22Rv1 (cell line): ENCODE data around the gene ZNF48.

Source experiments
- H3K27ac ChIP-seq: fragments of 450-650 bp; 2 replicates; pipeline ENCODE4 v1.5.1; 2017
- ZFX ChIP-seq: fragments of 450-650 bp; IDR thresholded peaks from 2 replicates; pipeline ENCODE4 v1.6.1; 2017; ENCODE audit warnings: antibody characterized with exemption, borderline replicate concordance
- TF ChIP-seq, protein P1 (sequence below): fragments of 450-650 bp; IDR thresholded peaks from 2 replicates; pipeline ENCODE4 v1.5.1; 2017; ENCODE audit warnings: mild to moderate bottlenecking

ZNF48 gene

DNA sequence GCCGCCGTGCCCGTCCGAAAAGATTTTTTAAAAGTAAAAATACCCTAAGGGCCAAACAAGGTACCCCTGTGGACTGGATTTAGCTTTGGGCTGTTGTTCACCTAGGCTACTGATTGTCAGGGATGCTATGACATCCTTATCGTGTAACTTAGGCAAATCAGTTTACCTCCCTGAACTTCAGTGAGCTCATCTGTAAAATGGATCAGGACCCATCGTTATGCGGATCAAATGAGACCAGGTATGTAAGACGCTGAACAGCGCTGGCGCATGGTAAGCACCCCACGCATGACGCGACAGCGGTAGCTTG lies 11.5 kb downstream of the ZNF48 start:
- H3K27ac ChIP-seq = peak overlapping the region; percentile 87
- TF ChIP-seq, protein P1, sequence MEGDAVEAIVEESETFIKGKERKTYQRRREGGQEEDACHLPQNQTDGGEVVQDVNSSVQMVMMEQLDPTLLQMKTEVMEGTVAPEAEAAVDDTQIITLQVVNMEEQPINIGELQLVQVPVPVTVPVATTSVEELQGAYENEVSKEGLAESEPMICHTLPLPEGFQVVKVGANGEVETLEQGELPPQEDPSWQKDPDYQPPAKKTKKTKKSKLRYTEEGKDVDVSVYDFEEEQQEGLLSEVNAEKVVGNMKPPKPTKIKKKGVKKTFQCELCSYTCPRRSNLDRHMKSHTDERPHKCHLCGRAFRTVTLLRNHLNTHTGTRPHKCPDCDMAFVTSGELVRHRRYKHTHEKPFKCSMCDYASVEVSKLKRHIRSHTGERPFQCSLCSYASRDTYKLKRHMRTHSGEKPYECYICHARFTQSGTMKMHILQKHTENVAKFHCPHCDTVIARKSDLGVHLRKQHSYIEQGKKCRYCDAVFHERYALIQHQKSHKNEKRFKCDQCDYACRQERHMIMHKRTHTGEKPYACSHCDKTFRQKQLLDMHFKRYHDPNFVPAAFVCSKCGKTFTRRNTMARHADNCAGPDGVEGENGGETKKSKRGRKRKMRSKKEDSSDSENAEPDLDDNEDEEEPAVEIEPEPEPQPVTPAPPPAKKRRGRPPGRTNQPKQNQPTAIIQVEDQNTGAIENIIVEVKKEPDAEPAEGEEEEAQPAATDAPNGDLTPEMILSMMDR = no peak
- TF ChIP-seq ZFX = no peak

DNA sequence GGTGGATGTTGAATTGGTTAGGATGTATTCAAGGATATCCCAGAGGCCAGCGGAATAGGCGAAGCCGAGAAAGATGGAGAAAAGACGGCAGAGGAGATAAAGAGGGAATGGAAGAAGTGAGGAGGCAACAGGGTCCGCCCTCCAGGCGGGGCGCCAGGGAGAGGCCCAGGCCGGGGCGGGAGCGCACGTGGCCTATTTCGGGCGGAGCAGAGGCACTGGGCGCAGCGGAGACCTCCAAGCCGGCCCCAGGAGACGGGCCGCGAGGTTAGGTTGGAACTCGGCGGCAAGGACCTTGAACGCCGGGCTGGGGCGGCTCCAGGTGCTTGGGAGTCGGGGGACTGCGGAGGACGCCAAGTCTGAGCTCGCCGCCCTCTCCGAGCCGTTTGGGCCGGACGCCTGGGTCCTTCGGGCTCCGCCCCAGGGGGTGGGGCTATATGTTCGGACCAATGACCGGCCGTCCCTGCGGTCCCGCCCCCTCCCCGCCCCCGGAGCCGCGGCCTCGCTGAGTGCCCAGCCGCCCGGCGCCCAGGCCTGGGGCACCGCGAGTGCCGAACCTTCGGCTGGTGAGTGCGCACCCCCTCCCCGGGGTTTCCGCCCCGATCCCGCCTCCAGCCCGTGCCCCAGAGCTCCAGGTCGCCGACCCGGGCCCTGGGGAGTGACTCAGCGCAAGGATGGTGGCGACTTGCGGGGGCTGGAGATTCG lies 12.0 kb downstream of the ZNF48 start, which contains the start of gene ZNF771:
TSS of gene ZNF771 (plus strand) at position 505 of the 702 bp plus-strand sequence. CDS start 448 bp downstream, outside the sequence.
- TF ChIP-seq, protein P1 = no peak
- TF ChIP-seq ZFX = no peak
- peak within 1 kb of the TSS; percentile 87 for H3K27ac ChIP-seq

DNA sequence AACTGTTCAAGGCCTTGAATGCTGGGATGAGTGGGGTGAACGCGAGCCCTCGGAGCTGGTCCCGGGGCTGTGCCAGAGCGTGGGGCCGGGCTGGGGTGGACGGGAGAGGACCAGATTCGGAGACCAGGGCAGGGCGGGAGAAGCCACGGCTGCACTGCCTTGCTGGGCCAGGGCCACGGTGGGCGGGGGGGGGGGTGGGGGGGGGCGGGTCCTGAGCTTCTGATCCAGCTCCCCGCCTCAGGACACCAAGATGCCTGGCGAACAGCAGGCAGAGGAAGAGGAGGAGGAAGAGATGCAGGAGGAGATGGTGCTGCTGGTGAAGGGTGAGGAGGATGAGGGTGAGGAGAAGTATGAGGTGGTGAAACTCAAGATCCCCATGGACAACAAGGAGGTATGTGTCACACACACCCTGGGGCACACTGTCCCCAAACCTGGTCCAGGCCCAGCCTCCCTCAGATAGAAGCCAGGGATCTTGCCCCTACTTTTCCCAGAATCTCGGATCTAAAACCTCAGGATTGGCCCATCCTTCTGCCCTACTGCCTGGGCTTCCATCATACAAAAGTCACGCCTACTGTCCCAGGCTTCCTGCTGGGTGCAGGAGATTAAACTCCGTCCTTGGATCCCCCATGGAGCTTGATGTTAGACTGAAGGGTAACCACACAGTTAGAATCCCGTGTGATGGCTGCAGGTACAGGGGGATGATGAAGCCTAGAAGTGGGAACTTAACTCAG lies 12.7 kb downstream of the ZNF48 start:
- TF ChIP-seq ZFX = no peak
- TF ChIP-seq, protein P1 = no peak

DNA sequence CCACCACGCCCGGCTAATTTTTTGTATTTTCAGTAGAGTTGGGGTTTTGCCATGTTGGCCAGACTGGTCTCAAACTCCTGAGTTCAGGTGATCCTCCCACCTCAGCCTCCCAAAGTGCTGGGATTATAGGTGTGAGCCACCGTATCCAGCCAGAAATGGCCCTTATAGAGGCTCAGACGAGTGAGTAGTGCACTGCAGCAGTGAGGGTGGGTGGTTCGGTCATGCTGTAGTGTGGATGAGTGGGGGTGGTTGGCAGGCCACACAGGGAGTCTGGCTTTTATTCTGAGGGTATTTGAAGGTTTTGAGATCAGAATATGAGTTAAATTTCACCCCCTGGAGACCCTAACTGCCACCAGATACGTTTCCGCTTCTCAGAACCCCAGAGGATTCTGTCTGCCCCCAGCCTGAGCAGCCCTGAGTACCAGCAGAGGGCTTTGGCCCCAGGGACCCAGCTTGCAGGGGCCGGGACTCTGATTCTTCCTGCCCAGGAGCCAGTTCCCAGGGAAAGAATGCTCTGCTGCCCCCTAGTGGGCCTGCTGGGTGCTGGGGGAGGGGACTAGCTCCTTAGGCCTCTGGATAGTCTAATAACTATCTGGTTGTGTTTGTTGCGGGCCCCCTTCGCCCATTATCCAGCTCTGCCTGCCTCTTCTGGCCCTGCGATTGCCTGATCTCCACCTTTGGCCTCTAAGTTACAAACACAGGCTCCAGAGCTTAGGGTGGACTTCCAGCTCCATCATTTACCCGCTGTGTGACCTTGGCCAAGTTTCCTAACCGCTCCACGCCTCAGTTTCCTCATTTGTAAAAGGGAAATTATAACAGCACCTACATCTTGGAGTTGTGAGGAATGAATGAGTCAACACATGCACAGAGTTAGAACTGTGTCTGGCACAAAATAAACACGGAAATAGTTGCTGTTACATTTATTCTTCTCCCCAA lies 14.2 kb downstream of the ZNF48 start:
- peak overlapping the region; percentile 87 for H3K27ac ChIP-seq
- TF ChIP-seq ZFX = no peak
- TF ChIP-seq, protein P1 = peak; percentile 93

More for the DNA sequence above, 12.7 kb downstream of the ZNF48 start:
- H3K27ac ChIP-seq = peak overlapping the region; percentile 87

DNA sequence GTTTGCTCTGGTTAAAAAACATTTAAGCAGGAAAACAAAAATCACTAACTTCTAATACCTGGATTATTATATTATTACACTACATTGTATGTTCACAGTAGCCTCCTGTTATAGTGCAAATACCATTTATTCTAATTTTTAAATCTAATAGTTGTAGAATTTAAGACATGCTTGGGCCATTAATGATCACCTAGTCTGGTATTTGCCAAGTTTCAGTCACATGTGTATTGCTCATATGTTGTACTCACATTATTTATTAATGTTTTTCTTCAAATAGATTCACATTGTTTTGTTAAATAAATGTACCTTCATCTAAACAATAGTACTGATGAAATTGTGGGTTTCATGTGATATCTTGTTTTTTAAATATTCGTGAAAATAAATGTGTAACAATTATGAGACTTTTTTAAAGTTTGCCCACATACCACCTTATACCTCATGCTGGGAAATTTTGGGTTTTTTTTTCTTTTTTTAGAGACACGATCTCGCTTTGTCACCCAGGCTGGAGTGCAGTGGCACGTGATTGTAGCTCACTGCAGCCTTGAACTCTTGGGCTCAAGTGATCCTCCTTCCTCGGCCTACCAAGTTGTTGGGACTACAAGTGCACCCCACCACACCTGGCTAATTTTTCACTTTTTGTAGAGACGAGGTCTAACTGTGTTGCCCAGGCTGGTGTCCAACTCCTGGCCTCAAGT lies 18.0 kb downstream of the ZNF48 start:
- H3K27ac ChIP-seq = peak overlapping the region; percentile 15; the same call in 1 of the 2 replicates
- TF ChIP-seq, protein P1 = no peak
- TF ChIP-seq ZFX = no peak

DNA sequence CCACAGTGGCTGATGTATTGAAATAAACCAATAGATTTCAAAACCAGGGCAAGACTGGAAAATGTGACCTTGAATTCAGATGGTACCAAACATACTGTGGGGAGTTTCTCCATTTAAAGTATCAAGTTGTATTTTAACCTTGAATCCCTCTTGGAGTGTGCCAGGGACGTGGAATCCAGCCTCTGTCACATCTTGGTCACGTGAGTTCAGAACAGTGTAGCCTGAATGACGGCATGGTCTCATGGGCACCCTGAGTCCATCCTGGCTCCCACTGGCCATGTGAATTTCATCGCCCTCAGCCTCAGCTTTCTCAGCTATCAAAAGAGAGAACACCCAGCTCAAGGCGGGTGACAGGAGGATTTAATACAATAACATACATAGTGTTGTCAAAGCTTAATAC lies 18.9 kb downstream of the ZNF48 start:
- no peak overlapping the region; the same call in 1 of the 2 replicates for H3K27ac ChIP-seq
- no peak for TF ChIP-seq ZFX
- TF ChIP-seq, protein P1 = no peak
